Duodenal mucosa (tissue), 2 donors: ENCODE results near the gene ANK3.

ENCODE experiments used
- H3K27ac ChIP-seq: one replicate; pipeline ENCODE4 v1.7.0; 2013; ENCODE audit warnings: low read depth, low read length
- H3K27me3 ChIP-seq, 2 donors: one replicate each; pipeline ENCODE4 v1.7.0; 2013; ENCODE audit warnings: low read length in 2 of 2, control low read depth in 1 of 2; ENCODE audit not compliant: insufficient read depth in 2 of 2, control insufficient read depth in 1 of 2
- H3K36me3 ChIP-seq, 2 donors: one replicate each; pipeline ENCODE4 v1.7.0; 2013; ENCODE audit warnings: low read length in 2 of 2, control low read depth in 1 of 2; ENCODE audit not compliant: insufficient read depth in 2 of 2, control insufficient read depth in 1 of 2
- H3K4me1 ChIP-seq, 2 donors: one replicate each; pipeline ENCODE4 v1.7.0; 2013; ENCODE audit warnings: low read length in 2 of 2, control low read depth in 1 of 2; ENCODE audit not compliant: insufficient read depth in 2 of 2, control insufficient read depth in 1 of 2
- H3K4me3 ChIP-seq, 2 donors: one replicate each; pipeline ENCODE4 v1.7.0; 2013; ENCODE audit warnings: low read length in 2 of 2, low read depth in 1 of 2
- H3K9ac ChIP-seq, 2 donors: one replicate each; pipeline ENCODE4 v1.7.0; 2013; ENCODE audit warnings: low read length in 2 of 2, low read depth in 1 of 2
- H3K9me3 ChIP-seq, 2 donors: one replicate each; pipeline ENCODE4 v1.7.0; 2013; ENCODE audit warnings: low read length in 2 of 2, control low read depth in 1 of 2; ENCODE audit not compliant: control insufficient read depth in 1 of 2

Gene ANK3

DNA sequence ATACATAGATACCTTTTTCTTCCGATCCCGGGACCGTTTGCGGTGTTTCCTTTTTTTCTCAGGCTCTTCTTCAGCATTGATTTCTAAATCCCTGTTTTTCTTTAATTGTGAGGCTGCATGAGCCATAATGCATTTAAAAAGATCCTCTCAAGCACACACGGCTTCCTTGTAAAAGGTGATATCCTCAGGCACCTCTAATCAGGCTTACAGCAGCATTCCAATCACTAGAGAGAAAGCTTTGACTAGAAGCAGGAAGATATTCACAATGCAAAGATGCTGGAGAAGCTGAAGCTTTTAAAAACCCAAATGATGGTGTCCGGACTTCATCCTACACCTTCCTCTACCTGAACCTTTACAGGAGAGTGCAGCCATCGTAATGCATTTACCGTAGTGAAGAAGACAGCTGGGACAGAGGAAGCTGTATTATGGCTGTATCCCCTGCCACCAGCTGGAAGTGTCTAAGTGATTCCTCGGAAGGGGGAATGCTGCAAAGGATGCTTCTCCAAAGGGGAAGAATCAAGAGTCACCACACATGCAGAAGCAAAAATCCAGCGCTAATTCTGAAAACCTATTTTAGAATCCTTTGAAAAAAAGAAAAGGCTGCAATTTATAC, at the start of gene ANK3:
Gene ANK3, minus strand, starts transcription at position 463 of the 613 bp plus-strand sequence. Its CDS starts 337 bp downstream, at position 126.
- Histone ChIP-seq H3K9ac (no peak within 1 kb of the TSS), H3K4me1 (no peaks in the 10 kb centered on the region), H3K4me3 (no peak within 1 kb of the TSS), H3K27ac (no peak within 1 kb of the TSS), H3K27me3 (no peaks in the 10 kb centered on the region), H3K9me3 (no peaks in the 10 kb centered on the region), H3K36me3 (peaks cover 0 to 4% of the 10 kb centered on the region in 2 donors)

DNA sequence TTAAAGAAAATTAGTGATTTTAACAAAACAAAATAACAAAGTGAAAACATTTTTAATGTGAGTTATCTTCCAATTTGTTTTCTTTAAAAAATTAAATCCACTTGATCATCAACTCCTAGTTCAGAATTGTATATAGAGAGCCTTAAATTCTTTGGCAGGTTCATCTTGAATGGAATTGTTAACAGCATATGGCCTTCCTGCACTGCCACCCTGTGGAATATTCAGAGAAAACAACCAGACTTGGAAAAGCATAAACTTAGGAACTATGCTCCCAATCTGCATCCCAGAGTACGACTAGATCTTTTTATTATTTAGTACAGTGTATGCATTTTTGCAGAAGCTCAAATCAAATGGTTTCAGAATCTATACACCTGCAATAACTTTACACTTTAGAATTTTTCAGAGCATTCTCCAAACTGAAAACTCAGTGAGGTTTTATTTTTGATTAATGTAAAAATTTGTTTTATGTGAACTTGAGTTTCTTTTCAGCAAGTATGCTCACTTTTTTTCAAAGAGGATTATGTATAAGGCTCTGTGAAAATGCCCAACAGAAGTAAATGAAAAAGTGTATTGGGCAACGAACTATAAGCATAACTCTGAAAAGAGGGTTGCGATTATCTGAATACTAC, 44.9 kb upstream of the ANK3 start:
- peaks cover 0 to 3% of the 10 kb centered on the region in 2 donors for H3K4me1 ChIP-seq
- H3K27me3 ChIP-seq, result no peaks in the 10 kb centered on the region
- H3K36me3 ChIP-seq, result no peaks in the 10 kb centered on the region
- H3K4me3 ChIP-seq, result no peak overlapping the region
- no peak overlapping the region for H3K9ac ChIP-seq
- no peaks in the 10 kb centered on the region for H3K9me3 ChIP-seq
- no peak overlapping the region for H3K27ac ChIP-seq

DNA sequence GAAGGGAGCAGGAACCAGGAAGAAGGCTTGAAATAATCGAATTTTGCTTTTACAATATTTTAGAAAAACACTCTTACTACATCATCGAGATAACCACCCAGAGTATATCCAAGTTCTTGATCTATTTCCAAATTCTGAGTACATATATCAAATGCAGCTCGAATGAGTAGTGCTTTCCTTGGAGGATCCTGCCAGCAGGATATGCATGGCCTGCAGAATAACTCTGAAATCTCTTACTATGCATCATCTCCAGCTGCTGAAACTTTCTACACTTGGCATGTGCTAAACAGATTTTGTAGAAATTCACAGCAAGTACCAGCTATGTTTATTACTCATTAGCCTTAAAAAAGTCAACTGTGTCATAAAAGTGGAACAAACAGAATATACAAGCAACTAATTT, 44.0 kb upstream of the ANK3 start:
- H3K9ac ChIP-seq, result no peak overlapping the region
- no peaks in the 10 kb centered on the region for H3K36me3 ChIP-seq
- H3K9me3 ChIP-seq, result no peaks in the 10 kb centered on the region
- peaks cover 0 to 3% of the 10 kb centered on the region in 2 donors for H3K4me1 ChIP-seq
- no peak overlapping the region for H3K27ac ChIP-seq
- no peaks in the 10 kb centered on the region for H3K27me3 ChIP-seq
- no peak overlapping the region for H3K4me3 ChIP-seq

DNA sequence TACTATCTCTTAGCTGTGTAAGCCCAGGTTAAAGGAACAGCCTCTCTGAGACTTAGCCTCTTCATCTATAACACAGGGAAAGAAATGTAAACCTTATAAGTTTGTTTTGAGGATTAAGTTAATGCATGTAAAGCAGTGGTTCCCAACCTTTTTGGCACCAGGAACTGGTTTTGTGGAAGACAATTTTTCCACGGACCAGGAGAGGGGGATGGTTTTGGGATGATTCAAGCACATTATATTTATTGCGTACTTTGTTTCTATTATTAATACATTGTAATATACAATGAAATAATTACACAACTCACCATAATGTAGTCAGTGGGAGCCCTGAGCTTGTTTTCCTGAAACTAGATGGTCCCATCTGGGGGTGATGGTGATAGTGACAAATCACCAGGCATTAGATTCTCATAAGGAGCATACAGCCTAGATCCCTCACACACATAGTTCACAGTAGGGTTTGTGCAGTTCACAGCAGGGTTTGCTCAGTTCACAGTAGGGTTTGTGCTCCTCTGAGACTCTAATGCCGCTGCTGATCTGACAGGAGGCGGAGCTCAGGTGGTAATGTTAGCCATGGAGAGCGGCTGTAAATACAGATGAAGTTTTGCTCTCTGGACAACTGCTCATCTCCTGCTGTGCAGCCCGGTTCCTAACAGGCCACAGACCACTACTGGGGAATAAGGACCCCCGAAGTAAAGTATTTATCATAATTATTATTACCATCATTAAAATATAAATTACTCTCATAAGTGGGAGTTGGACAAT, 41.3 kb upstream of the ANK3 start:
- no peak overlapping the region for H3K27ac ChIP-seq
- no peak overlapping the region for H3K4me3 ChIP-seq
- no peaks in the 10 kb centered on the region for H3K27me3 ChIP-seq
- H3K36me3 ChIP-seq, result no peaks in the 10 kb centered on the region
- H3K4me1 ChIP-seq, result peaks cover 0 to 3% of the 10 kb centered on the region in 2 donors
- H3K9me3 ChIP-seq, result no peaks in the 10 kb centered on the region
- H3K9ac ChIP-seq, result no peak overlapping the region

DNA sequence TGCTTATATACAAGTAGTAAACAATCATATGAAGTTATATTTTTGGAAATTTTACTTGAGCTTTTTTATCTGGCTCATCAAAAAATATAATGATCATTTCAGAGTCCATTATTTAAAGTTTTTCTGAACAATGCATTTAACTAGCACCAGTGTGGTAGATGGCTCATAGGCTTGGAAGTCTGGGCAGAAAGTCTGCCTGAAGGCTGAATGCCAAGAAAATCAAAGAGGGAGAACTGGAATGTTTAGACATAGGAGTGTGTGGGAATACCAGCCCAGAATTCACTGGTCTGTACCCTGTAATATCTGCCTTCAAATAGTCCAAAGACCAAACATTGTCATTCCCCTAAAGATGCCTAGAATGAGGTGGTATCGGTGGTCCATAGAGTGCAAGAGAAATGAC, 40.3 kb upstream of the ANK3 start:
- Histone ChIP-seq H3K4me3 (no peak overlapping the region), H3K9me3 (no peaks in the 10 kb centered on the region), H3K27me3 (no peaks in the 10 kb centered on the region), H3K27ac (no peak overlapping the region), H3K9ac (no peak overlapping the region), H3K4me1 (peaks cover 0 to 3% of the 10 kb centered on the region in 2 donors), H3K36me3 (no peaks in the 10 kb centered on the region)

DNA sequence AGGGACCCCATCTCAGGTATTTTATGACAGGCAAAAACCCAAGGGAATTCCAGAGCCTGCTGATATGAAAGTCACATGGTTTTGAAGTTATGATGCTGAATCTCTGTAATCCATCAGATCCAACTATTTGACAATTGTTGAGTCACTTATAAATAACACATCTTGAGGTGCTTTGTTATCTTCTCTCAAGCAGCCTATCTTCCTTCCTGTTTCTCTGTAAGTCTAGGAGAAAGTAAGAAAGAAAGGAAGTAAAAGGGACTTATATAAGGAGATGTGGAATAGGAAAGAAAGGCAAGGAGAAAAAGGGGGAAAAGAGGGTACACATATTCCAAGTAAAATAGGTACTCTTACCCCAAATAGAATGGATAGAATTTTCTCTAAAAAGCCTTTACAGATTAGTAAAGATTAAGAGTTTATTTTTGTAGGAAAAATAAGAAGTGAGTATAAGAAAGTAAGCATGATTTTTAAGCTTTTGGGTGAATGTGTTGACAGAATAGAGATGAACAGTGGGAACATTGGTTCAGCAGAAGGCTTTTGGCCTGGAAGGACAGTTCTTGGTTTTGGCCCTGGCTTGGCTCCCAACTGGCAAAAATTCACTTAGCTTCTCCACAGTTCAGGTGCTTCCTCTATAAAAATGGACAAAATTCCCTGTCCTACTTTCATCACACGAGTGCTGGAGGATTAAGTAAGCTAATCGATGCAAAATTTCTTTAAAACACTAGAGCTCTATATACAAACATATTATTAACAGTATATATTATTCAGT, 39.6 kb upstream of the ANK3 start:
- H3K4me3 ChIP-seq, result no peak overlapping the region

DNA sequence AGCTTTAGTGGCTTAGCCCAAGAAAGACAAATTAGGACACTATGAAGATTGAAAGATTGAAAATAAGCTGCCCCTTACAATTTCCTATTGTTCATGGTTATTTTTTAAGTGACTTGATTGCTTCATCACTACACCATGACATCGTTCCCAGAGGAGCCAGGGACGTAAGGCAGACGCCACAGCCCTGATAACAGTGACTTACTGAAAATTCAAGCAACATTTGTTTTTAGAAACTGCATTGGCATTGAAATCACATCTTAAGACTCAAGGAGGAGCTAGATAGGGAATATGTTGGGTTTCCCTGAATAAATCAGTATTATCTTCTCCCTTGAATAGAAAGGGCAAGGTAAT, 38.7 kb upstream of the ANK3 start:
- no peaks in the 10 kb centered on the region for H3K9me3 ChIP-seq
- H3K27ac ChIP-seq, result no peak overlapping the region
- no peaks in the 10 kb centered on the region for H3K4me1 ChIP-seq
- no peaks in the 10 kb centered on the region for H3K36me3 ChIP-seq
- no peak overlapping the region for H3K4me3 ChIP-seq
- H3K9ac ChIP-seq, result no peak overlapping the region
- no peaks in the 10 kb centered on the region for H3K27me3 ChIP-seq

More for the DNA sequence above, 39.6 kb upstream of the ANK3 start:
- H3K27ac ChIP-seq, result no peak overlapping the region
- no peak overlapping the region for H3K9ac ChIP-seq
- H3K27me3 ChIP-seq, result no peaks in the 10 kb centered on the region
- peaks cover 0 to 3% of the 10 kb centered on the region in 2 donors for H3K4me1 ChIP-seq
- H3K9me3 ChIP-seq, result no peaks in the 10 kb centered on the region
- H3K36me3 ChIP-seq, result no peaks in the 10 kb centered on the region

DNA sequence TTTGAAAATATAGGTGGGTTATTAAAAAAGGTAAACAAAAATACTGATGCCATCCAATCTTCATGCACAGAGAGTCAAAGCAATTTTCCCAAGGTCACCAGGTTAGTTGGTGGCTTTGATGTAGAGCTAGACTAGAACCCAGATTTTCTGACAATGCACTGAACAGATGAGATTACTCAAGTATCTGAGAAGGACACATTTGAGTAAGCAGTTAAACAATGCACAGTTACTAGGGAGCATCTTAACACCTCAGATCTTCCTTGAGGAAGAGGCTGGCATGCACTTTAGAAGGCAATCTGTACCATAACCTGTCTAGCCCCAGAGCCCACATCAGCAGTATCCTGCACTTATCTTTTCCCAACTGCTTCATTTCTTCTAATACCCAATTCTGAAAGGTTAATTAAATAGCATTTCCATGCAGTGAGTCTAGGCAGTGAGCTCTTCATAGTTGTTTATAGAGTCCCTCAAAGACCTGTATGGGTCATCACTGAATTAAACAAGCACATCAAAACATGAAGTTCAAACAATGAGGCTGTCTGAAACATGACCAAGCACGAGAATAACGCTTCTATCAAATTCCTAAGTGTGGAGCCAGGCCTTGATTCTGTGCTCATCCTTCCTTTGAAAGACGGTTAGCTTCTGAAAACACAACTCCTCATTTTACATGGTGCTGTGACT, 38.2 kb upstream of the ANK3 start:
- Histone ChIP-seq H3K27me3 (no peaks in the 10 kb centered on the region), H3K9ac (no peak overlapping the region), H3K27ac (no peak overlapping the region), H3K36me3 (no peaks in the 10 kb centered on the region), H3K4me1 (peaks cover 0 to 1% of the 10 kb centered on the region in 2 donors), H3K4me3 (no peak overlapping the region), H3K9me3 (no peaks in the 10 kb centered on the region)

DNA sequence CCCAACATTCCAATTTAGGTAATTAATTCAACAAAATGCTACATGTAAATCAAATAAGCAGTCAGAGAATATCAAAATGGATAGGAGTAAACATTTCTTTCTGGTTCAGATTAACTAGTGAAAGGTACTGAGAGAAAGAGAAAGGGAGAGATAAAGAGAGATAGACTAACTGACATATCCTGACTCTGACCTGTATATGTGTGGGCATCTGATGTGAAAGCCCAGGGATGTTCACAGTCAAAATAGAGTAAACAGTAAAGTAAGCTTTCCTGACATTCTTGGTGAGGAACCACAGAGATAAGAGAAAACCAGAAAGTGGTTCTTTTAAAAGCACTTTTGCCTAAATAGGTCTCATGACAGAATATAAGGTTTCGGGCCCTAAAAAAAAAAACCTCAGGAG, 37.5 kb upstream of the ANK3 start:
- Histone ChIP-seq H3K27ac (no peak overlapping the region), H3K9me3 (no peaks in the 10 kb centered on the region), H3K4me1 (peaks cover 0 to 5% of the 10 kb centered on the region in 2 donors), H3K9ac (no peak overlapping the region), H3K4me3 (no peak overlapping the region), H3K36me3 (no peaks in the 10 kb centered on the region), H3K27me3 (no peaks in the 10 kb centered on the region)
